Nephron progenitor cell (in vitro differentiated cells): ENCODE measurements around the gene ARFIP1.

Experiments used
- DNase-seq: peaks from one replicate; pipeline ENCODE4 v3.0.0; 2021
- H3K27ac Mint-ChIP-seq: 2 replicates; pipeline ENCODE4 v1.8.0; 2021; ENCODE audit warnings: mild to moderate bottlenecking, moderate library complexity, mixed read lengths
- H3K27me3 Mint-ChIP-seq: 2 replicates; pipeline ENCODE4 v1.8.0; 2021; ENCODE audit warnings: mild to moderate bottlenecking, low read depth, mixed read lengths; ENCODE audit not compliant: poor library complexity
- H3K36me3 Mint-ChIP-seq: 2 replicates; pipeline ENCODE4 v1.8.0; 2021; ENCODE audit warnings: low read depth, mixed read lengths
- H3K4me1 Mint-ChIP-seq: 2 replicates; pipeline ENCODE4 v1.8.0; 2021; ENCODE audit warnings: mixed read lengths
- H3K4me3 Mint-ChIP-seq: 2 replicates; pipeline ENCODE4 v1.8.0; 2021; ENCODE audit warnings: mild to moderate bottlenecking, moderate library complexity, mixed read lengths
- H3K9me3 Mint-ChIP-seq: 2 replicates; pipeline ENCODE4 v1.8.0; 2021; ENCODE audit warnings: mild to moderate bottlenecking, moderate library complexity, mixed read lengths
- CTCF ChIP-seq: fragments of 200-600 bp; sonication (generic); IDR thresholded peaks from 2 replicates; pipeline ENCODE4 v1.5.0; 2021; ENCODE audit warnings: antibody characterized with exemption

The ARFIP1 gene

GRCh38 chr4:152771741-152772533, 7.8 kb upstream of the ARFIP1 start:
- H3K27ac Mint-ChIP-seq = no peak overlapping the region
- DNase-seq = no peak
- H3K36me3 Mint-ChIP-seq = peaks cover 13% of the 10 kb centered on the region
- H3K27me3 Mint-ChIP-seq = no peaks in the 10 kb centered on the region
- H3K9me3 Mint-ChIP-seq = no peaks in the 10 kb centered on the region
- no peak for TF ChIP-seq CTCF
- H3K4me1 Mint-ChIP-seq = peaks cover 6% of the 10 kb centered on the region
- no peak overlapping the region for H3K4me3 Mint-ChIP-seq

- Mint-ChIP-seq H3K27ac (no peak overlapping the region), H3K4me1 (peaks cover 20% of the 10 kb centered on the region), H3K9me3 (no peaks in the 10 kb centered on the region), H3K4me3 (no peak overlapping the region), H3K36me3 (peaks cover 13% of the 10 kb centered on the region), H3K27me3 (no peaks in the 10 kb centered on the region)
- TF ChIP-seq CTCF = no peak
- DNase-seq = no peak
Measured at GRCh38 chr4:152773339-152773738, 6.4 kb upstream of the ARFIP1 start.

- H3K9me3 Mint-ChIP-seq = no peaks in the 10 kb centered on the region
- no peak overlapping the region for H3K4me3 Mint-ChIP-seq
- H3K27ac Mint-ChIP-seq = no peak overlapping the region
- peaks cover 26% of the 10 kb centered on the region for H3K4me1 Mint-ChIP-seq
- H3K27me3 Mint-ChIP-seq = no peaks in the 10 kb centered on the region
- peaks cover 13% of the 10 kb centered on the region for H3K36me3 Mint-ChIP-seq
- DNase-seq = no peak
- no peak for TF ChIP-seq CTCF
Measured at GRCh38 chr4:152773953-152774352, 5.8 kb upstream of the ARFIP1 start.

GRCh38 chr4:152776352-152776751, 3.4 kb upstream of the ARFIP1 start:
- peaks cover 13% of the 10 kb centered on the region for H3K36me3 Mint-ChIP-seq
- H3K9me3 Mint-ChIP-seq = no peaks in the 10 kb centered on the region
- H3K4me1 Mint-ChIP-seq = peaks cover 35% of the 10 kb centered on the region
- TF ChIP-seq CTCF = no peak
- DNase-seq = no peak
- no peak overlapping the region for H3K27ac Mint-ChIP-seq
- no peak overlapping the region for H3K4me3 Mint-ChIP-seq
- H3K27me3 Mint-ChIP-seq = peaks cover 6% of the 10 kb centered on the region

GRCh38 chr4:152777488-152777887, 2.3 kb upstream of the ARFIP1 start:
- no peak for DNase-seq
- peak overlapping the region; percentile 92 for H3K4me3 Mint-ChIP-seq

More at GRCh38 chr4:152777488-152777887, 2.3 kb upstream of the ARFIP1 start:
- no peak overlapping the region for H3K27ac Mint-ChIP-seq
- H3K4me1 Mint-ChIP-seq = peaks cover 47% of the 10 kb centered on the region
- TF ChIP-seq CTCF = no peak
- H3K9me3 Mint-ChIP-seq = no peaks in the 10 kb centered on the region
- H3K27me3 Mint-ChIP-seq = peaks cover 6% of the 10 kb centered on the region
- H3K36me3 Mint-ChIP-seq = peaks cover 13% of the 10 kb centered on the region
